K562 (cell line): ENCODE measurements around the gene TMEM95. TPM values are rescaled to one million over a fixed set of nuclear protein-coding genes. Genes with fewer than 3 reads are reported as not detected.

Experiments used
- CBFB ChIP-seq: sonication (generic); formaldehyde crosslinking; IDR thresholded peaks from 2 replicates; pipeline ENCODE4 v1.4.0; 2020; ENCODE audit warnings: mild to moderate bottlenecking, missing genetic modification reagents
- CREB1 ChIP-seq, 2 experiments: sonication (generic) in 1 of 2; formaldehyde crosslinking in 1 of 2; IDR thresholded peaks; 2 replicates each; pipeline versions ENCODE4 v1.6.1 to v1.8.0; 2012 to 2022; ENCODE audit warnings: inconsistent platforms in 1 of 2, mild to moderate bottlenecking in 1 of 2, missing genetic modification reagents in 1 of 2, moderate library complexity in 1 of 2
- RBM22 ChIP-seq: fragments of 200-400 bp; formaldehyde crosslinking; IDR thresholded peaks from 2 replicates; pipeline ENCODE4 v1.6.1; 2018; ENCODE audit warnings: low read length, low read depth; ENCODE audit not compliant: poor library complexity, severe bottlenecking
- RHOXF2B ChIP-seq: fragments of 250-450 bp; sonication (Bioruptor Pico); conservative IDR thresholded peaks from 2 replicates; pipeline ENCODE4 v1.5.1; 2021
- ZBTB1 ChIP-seq: sonication (generic); formaldehyde crosslinking; IDR thresholded peaks from 2 replicates; pipeline ENCODE4 v1.8.1; 2023; ENCODE audit warnings: missing genetic modification reagents, low read depth, mild to moderate bottlenecking, borderline replicate concordance
- ZNF717 ChIP-seq: fragments of 250-450 bp; sonication (Bioruptor Pico); IDR thresholded peaks from 2 replicates; pipeline ENCODE4 v1.5.0; 2021
- polyA plus RNA-seq, 8 experiments: library from polyadenylated mRNA; depleted of rRNA in 4 of 8; stranded (reverse) in 5 of 8; unstranded in 3 of 8; fragments of >200 nt; fragmentation: Nextera tagmentation in 2 of 8; fragmentation: Illumina TruSeq in 1 of 8; extraction: Ambion mirVana in 2 of 8; extraction: Trizol in 1 of 8; gene quantifications; 2 replicates each; pipeline versions ENCODE4 v1.2.1 to v1.2.3, GENCODE V29; 2011 to 2014; ENCODE audit warnings: inconsistent platforms in 1 of 8, missing spikeins in 1 of 8
- total RNA-seq, 7 experiments: library from RNA; depleted of rRNA in 6 of 7; stranded (reverse); fragments of >200 nt in 6 of 7; fragmentation: Illumina TruSeq in 2 of 7; extraction: Trizol in 2 of 7; gene quantifications; 2 replicates each; pipeline versions ENCODE4 v1.2.1 to v1.2.3, GENCODE V29; 2011 to 2021; ENCODE audit warnings: low replicate concordance in 1 of 7
- TF ChIP-seq, protein P1 (sequence below): fragments of 450-650 bp; IDR thresholded peaks from 2 replicates; pipeline ENCODE4 v1.6.1; 2016; ENCODE audit warnings: low read depth
- TF ChIP-seq, protein P2 (sequence below), 2 experiments: fragments of 450-650 bp; IDR thresholded peaks; 2 replicates each; pipeline ENCODE4 v1.6.1; 2018; ENCODE audit warnings: mild to moderate bottlenecking in 2 of 2, low read depth in 1 of 2; ENCODE audit not compliant: partially characterized antibody in 2 of 2
- TF ChIP-seq, protein P3 (sequence below): fragments of 250-450 bp; sonication (Bioruptor Pico); IDR thresholded peaks from 2 replicates; pipeline ENCODE4 v1.4.0; 2020; ENCODE audit warnings: borderline replicate concordance
- TF ChIP-seq, protein P4 (sequence below), 2 experiments: IDR thresholded peaks; 2 replicates each; pipeline ENCODE4 v1.6.1; 2011; ENCODE audit warnings: borderline replicate concordance in 1 of 2, control low read depth in 1 of 2, low read depth in 1 of 2, low read length in 1 of 2, mild to moderate bottlenecking in 1 of 2, mixed read lengths in 1 of 2, moderate library complexity in 1 of 2; ENCODE audit not compliant: insufficient read depth in 1 of 2, insufficient read length in 1 of 2, poor library complexity in 1 of 2, severe bottlenecking in 1 of 2; ENCODE audit errors: extremely low read depth in 1 of 2

TMEM95 gene
- total and polyA plus RNA-seq, 9 of the 15 experiments (the other 6 are each of a cell fraction or from before 2014, with no cell fraction given), result not detected

DNA sequence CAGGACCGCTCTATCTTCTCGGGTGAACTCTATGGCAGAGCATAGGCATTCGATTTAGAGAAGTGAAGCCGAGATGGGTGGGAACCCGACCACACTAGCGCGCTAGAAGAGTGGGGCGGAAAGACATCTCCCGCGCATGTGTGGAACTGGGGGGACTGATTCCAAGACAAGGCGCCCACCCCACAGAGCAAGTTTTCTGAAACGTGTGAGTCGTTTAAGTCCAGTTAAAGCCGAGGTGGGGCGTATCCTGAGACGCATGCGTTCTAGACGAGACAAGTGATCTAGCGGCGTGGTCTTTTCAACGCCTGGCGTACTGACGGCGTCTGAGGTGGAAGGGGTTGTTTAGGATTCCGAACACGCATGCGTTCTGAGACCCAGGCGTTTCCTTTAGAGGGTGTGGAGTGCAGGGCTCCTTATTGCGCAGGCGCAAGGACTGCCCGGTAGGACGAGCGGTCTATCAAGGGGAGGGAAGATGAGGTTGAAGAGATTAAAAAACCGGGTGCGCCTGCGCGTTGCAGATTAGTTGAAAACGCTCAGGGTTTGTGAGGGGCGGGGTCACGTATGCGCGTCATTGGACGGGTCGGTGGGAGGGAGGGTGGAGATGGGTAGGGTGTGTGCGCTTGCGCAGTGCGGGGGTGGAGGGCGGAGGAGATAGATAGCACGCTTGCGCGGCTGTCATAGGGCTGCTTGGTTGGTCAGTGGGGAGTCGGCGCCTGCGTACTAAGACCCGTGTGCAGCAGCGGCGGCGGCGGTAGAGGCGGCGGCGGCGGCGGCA lies 47.9 kb upstream of the TMEM95 start, which contains the start of gene EIF5A (continued):
- TF ChIP-seq, protein P1, sequence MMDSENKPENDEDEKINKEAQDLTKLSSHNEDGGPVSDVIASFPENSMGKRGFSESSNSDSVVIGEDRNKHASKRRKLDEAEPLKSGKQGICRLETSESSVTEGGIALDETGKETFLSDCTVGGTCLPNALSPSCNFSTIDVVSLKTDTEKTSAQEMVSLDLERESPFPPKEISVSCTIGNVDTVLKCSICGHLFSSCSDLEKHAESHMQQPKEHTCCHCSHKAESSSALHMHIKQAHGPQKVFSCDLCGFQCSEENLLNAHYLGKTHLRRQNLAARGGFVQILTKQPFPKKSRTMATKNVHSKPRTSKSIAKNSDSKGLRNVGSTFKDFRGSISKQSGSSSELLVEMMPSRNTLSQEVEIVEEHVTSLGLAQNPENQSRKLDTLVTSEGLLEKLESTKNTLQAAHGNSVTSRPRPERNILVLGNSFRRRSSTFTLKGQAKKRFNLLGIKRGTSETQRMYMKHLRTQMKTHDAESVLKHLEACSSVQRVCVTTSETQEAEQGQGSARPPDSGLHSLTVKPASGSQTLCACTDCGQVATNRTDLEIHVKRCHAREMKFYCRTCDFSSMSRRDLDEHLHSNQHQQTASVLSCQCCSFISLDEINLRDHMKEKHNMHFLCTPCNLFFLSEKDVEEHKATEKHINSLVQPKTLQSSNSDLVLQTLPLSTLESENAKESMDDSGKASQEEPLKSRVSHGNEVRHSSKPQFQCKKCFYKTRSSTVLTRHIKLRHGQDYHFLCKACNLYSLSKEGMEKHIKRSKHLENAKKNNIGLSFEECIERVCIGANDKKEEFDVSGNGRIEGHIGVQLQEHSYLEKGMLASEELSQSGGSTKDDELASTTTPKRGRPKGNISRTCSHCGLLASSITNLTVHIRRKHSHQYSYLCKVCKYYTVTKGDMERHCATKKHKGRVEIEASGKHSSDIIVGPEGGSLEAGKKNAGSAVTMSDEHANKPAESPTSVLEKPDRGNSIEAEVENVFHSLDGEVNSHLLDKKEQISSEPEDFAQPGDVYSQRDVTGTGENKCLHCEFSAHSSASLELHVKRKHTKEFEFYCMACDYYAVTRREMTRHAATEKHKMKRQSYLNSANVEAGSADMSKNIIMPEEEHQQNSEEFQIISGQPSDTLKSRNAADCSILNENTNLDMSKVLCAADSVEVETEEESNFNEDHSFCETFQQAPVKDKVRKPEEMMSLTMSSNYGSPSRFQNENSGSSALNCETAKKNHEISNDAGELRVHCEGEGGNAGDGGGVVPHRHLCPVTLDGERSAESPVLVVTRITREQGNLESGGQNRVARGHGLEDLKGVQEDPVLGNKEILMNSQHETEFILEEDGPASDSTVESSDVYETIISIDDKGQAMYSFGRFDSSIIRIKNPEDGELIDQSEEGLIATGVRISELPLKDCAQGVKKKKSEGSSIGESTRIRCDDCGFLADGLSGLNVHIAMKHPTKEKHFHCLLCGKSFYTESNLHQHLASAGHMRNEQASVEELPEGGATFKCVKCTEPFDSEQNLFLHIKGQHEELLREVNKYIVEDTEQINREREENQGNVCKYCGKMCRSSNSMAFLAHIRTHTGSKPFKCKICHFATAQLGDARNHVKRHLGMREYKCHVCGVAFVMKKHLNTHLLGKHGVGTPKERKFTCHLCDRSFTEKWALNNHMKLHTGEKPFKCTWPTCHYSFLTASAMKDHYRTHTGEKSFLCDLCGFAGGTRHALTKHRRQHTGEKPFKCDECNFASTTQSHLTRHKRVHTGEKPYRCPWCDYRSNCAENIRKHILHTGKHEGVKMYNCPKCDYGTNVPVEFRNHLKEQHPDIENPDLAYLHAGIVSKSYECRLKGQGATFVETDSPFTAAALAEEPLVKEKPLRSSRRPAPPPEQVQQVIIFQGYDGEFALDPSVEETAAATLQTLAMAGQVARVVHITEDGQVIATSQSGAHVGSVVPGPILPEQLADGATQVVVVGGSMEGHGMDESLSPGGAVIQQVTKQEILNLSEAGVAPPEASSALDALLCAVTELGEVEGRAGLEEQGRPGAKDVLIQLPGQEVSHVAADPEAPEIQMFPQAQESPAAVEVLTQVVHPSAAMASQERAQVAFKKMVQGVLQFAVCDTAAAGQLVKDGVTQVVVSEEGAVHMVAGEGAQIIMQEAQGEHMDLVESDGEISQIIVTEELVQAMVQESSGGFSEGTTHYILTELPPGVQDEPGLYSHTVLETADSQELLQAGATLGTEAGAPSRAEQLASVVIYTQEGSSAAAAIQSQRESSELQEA, result no peak; the same call in 1 of the 2 replicates
- TF ChIP-seq CBFB (no peak), RBM22 (no peak), RHOXF2B (CRISPR knock-in tag) (no peak), CREB1 (IDR thresholded peaks at IDR 0.05) (peak; percentile 69; the same call in 1 of the 2 replicates), CREB1 (CRISPR knock-in tag; IDR thresholded peaks at IDR 0.05) (peak; percentile 71; the same call in 1 of the 2 replicates), ZBTB1 (CRISPR knock-in tag) (peak; percentile 77; the same call in 1 of the 2 replicates), ZNF717 (CRISPR knock-in tag) (no peak)
- TF ChIP-seq, protein P2, sequence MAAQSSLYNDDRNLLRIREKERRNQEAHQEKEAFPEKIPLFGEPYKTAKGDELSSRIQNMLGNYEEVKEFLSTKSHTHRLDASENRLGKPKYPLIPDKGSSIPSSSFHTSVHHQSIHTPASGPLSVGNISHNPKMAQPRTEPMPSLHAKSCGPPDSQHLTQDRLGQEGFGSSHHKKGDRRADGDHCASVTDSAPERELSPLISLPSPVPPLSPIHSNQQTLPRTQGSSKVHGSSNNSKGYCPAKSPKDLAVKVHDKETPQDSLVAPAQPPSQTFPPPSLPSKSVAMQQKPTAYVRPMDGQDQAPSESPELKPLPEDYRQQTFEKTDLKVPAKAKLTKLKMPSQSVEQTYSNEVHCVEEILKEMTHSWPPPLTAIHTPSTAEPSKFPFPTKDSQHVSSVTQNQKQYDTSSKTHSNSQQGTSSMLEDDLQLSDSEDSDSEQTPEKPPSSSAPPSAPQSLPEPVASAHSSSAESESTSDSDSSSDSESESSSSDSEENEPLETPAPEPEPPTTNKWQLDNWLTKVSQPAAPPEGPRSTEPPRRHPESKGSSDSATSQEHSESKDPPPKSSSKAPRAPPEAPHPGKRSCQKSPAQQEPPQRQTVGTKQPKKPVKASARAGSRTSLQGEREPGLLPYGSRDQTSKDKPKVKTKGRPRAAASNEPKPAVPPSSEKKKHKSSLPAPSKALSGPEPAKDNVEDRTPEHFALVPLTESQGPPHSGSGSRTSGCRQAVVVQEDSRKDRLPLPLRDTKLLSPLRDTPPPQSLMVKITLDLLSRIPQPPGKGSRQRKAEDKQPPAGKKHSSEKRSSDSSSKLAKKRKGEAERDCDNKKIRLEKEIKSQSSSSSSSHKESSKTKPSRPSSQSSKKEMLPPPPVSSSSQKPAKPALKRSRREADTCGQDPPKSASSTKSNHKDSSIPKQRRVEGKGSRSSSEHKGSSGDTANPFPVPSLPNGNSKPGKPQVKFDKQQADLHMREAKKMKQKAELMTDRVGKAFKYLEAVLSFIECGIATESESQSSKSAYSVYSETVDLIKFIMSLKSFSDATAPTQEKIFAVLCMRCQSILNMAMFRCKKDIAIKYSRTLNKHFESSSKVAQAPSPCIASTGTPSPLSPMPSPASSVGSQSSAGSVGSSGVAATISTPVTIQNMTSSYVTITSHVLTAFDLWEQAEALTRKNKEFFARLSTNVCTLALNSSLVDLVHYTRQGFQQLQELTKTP (IDR thresholded peaks at IDR 0.05; ENCODE audit: low read depth in 1 of 2, partially characterized antibody in 2 of 2), result no peak
- TF ChIP-seq, protein P3, sequence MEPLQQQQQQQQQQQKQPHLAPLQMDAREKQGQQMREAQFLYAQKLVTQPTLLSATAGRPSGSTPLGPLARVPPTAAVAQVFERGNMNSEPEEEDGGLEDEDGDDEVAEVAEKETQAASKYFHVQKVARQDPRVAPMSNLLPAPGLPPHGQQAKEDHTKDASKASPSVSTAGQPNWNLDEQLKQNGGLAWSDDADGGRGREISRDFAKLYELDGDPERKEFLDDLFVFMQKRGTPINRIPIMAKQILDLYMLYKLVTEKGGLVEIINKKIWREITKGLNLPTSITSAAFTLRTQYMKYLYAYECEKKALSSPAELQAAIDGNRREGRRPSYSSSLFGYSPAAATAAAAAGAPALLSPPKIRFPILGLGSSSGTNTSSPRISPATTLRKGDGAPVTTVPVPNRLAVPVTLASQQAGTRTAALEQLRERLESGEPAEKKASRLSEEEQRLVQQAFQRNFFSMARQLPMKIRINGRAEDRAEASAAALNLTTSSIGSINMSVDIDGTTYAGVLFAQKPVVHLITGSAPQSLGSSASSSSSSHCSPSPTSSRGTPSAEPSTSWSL (CRISPR knock-in tag), result no peak
- TF ChIP-seq, protein P4, sequence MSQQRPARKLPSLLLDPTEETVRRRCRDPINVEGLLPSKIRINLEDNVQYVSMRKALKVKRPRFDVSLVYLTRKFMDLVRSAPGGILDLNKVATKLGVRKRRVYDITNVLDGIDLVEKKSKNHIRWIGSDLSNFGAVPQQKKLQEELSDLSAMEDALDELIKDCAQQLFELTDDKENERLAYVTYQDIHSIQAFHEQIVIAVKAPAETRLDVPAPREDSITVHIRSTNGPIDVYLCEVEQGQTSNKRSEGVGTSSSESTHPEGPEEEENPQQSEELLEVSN (IDR thresholded peaks at IDR 0.05; ENCODE audit: borderline replicate concordance in 1 of 2, extremely low read depth in 1 of 2, insufficient read depth in 1 of 2, insufficient read length in 1 of 2, low read depth in 1 of 2, low read length in 1 of 2, poor library complexity in 1 of 2, severe bottlenecking in 1 of 2), result peak in 1 of 2 experiments; percentile 14
